ENCODE data around the gene CD4. TPM values are rescaled to one million over a fixed set of nuclear protein-coding genes. Genes with fewer than 3 reads are reported as not detected.

Gene CD4
- total and polyA plus RNA-seq, 2 of the 4 experiments (the other 2 are of a cell fraction), result 5.7 to 15.0 TPM

DNA sequence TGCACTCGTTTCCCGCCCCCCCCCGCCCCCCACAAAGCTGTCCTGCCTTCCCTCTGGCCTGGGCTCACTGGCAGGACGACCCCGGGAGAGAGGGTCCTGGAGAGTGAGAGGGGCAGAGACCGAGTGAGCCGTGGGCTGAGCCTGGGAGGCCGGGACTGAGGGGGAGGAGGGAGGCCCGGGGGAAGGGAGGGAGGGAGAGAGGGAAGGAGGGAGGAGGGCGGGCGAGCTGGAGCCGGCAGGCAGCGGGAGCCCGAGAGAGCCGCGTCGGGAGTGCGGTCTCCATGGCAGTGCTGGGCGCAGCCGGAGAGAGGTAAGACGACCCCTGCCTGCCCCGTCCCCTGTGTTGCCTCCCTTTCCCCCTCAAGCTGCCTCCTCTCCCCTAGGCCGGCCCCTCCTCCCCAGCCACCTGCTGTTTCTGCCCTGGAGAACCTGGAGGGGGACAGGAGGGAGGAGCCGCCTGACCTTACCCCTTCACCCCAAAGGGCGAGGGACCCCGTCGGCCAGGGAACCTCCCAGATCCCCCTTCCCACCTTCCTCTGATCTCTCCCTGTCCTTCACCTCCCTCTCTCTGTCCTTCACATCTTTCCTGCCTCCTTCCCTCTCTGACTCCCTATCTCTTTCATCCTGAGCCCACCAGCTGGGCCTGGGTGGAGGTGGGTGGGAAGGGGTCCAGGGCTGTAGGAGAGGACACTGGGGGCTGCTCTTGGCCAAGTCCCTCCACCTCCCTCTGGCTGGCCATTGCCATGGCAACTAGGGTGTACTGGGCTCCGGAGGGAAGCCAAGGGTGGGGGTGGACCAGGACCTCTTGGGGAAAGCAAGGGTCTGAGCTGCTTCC, 32.5 kb downstream of the CD4 start, which contains the start of gene GPR162:
Gene GPR162, plus strand, starts transcription at position 231 of the 835 bp plus-strand sequence. CDS start 2,078 bp downstream, outside the sequence.
- Histone ChIP-seq H3K9ac (ENCODE audit: low read depth, low read length) (peak within 1 kb of the TSS; percentile 70), H3K23ac (ENCODE audit: low read depth, low read length) (peak within 1 kb of the TSS; percentile 26; the same call in 1 of the 2 replicates), H2AFZ (replicated peaks; ENCODE audit: low read length, poor library complexity) (peak within 1 kb of the TSS; percentile 92), H3K79me1 (ENCODE audit: low read depth in 1 of 2, low read length in 2 of 2) (peaks cover 0 to 18% of the 10 kb centered on the region in 2 experiments; a peak in 2 of 4 replicates), H3K4me1 (ENCODE audit: control insufficient read depth, insufficient read depth, low read length) (peaks cover 15% of the 10 kb centered on the region; the same call in 1 of the 2 replicates), H3K27ac (ENCODE audit: insufficient read depth, low read length) (peak within 1 kb of the TSS; percentile 66), H3K9me1 (ENCODE audit: insufficient read depth, low read length) (peaks cover 4% of the 10 kb centered on the region), H3K27me3 (ENCODE audit: control insufficient read depth, insufficient read depth, low read length) (peaks cover 2% of the 10 kb centered on the region; the same call in 1 of the 2 replicates), H3K4ac (ENCODE audit: low read depth, low read length) (peak within 1 kb of the TSS; percentile 76), H3K56ac (ENCODE audit: extremely low read depth, insufficient read depth, low read length) (no peak within 1 kb of the TSS), H2BK5ac (ENCODE audit: low read depth, low read length, poor library complexity, severe bottlenecking) (peak within 1 kb of the TSS; percentile 34), H2BK15ac (ENCODE audit: low read depth, low read length) (peak within 1 kb of the TSS; percentile 64; the same call in 1 of the 3 replicates), H3K4me2 (ENCODE audit: low read depth, low read length) (peak within 1 kb of the TSS; percentile 86), H4K20me1 (ENCODE audit: insufficient read depth, low read length) (no peaks in the 10 kb centered on the region), H2BK20ac (ENCODE audit: low read depth, low read length) (peak within 1 kb of the TSS; percentile 2; the same call in 1 of the 2 replicates), H3K36me3 (ENCODE audit: control insufficient read depth, insufficient read depth, low read length) (peaks cover 3% of the 10 kb centered on the region), H2BK120ac (ENCODE audit: low read depth, low read length) (peak within 1 kb of the TSS; percentile 43; the same call in 1 of the 2 replicates), H4K8ac (ENCODE audit: low read depth in 2 of 2, low read length in 2 of 2) (peak within 1 kb of the TSS in 1 of 2 experiments; percentile 48; a peak in 3 of 4 replicates), H4K91ac (ENCODE audit: insufficient read depth, low read depth, low read length) (peak within 1 kb of the TSS; percentile 61), H3K18ac (ENCODE audit: low read depth, low read length) (peak within 1 kb of the TSS; percentile 28), H3K4me3 (ENCODE audit: insufficient read depth, low read depth, low read length) (peak within 1 kb of the TSS; percentile 48), H3K14ac (replicated peaks; ENCODE audit: low read depth, low read length) (peak within 1 kb of the TSS; percentile 54), H2AK9ac (replicated peaks; ENCODE audit: low read depth, low read length, poor library complexity) (peak within 1 kb of the TSS; percentile 94), H2AK5ac (ENCODE audit: low read depth, low read length) (peak within 1 kb of the TSS; percentile 90), H3K9me3 (ENCODE audit: control insufficient read depth, insufficient read depth, low read length) (no peaks in the 10 kb centered on the region), H4K5ac (ENCODE audit: low read depth, low read length) (peak within 1 kb of the TSS; percentile 26)
- no TSS peak for BruUV-seq (replicated peaks)
- ChIA-PET CTCF (interaction anchor here (1.0 kb wide), 1 partner anchor 38 kb away, joined by 3 read pairs; no protein-coding TSS in a partner anchor), POLR2A (ENCODE audit: unreplicated experiment) (interaction anchor here (0.5 to 1.1 kb wide), 3 partner anchors 15 to 68 kb away, joined by 3 to 5 read pairs (median 4); partner anchors contain the start of gene MLF2)
- intact Hi-C loops (cut with micrococcal nuclease) (no loop called here), in situ Hi-C loops (cut with MboI; ENCODE audit: low sequenced_read_pairs) (loop anchor here (10.0 kb wide), 1 partner anchor 207 kb away; no protein-coding TSS in a partner anchor), dilution Hi-C loops (cut with HindIII; ENCODE audit: low sequenced_read_pairs, unreplicated experiment) (no loop called here)
- DNase-seq (peak; percentile 48), ATAC-seq (ENCODE audit: low read depth) (peak; percentile 67)
- WGBS, 2 experiments (ENCODE audit: extremely low coverage in 2 of 2, insufficient read length in 1 of 2), result 0% methylated on average over 4 of the region's 28 CpGs; no CpG with 5 or more reads in 1 of the 2 experiments
- TF ChIP-seq MAZ (IDR thresholded peaks at IDR 0.05; ENCODE audit: borderline replicate concordance, low read depth, low read length) (no peak; the same call in 1 of the 2 replicates), RFX5 (IDR thresholded peaks at IDR 0.05; ENCODE audit: low read depth, low read length) (no peak), RAD21 (IDR thresholded peaks at IDR 0.05; ENCODE audit: low read length) (no peak), BHLHE40 (IDR thresholded peaks at IDR 0.05; ENCODE audit: low read depth, low read length) (no peak), SMC3 (IDR thresholded peaks at IDR 0.05; ENCODE audit: low read depth, low read length) (no peak), POLR2A (IDR thresholded peaks at IDR 0.05; ENCODE audit: low read depth, low read length) (no peak), CEBPB (IDR thresholded peaks at IDR 0.05; ENCODE audit: low read depth, low read length) (no peak), RCOR1 (IDR thresholded peaks at IDR 0.05; ENCODE audit: insufficient replicate concordance, low read length) (no peak), FOS (IDR thresholded peaks at IDR 0.05; ENCODE audit: low read depth, low read length) (no peak), NFE2L2 (IDR thresholded peaks at IDR 0.05; ENCODE audit: low read depth, low read length) (no peak)
- TF ChIP-seq, protein P1, sequence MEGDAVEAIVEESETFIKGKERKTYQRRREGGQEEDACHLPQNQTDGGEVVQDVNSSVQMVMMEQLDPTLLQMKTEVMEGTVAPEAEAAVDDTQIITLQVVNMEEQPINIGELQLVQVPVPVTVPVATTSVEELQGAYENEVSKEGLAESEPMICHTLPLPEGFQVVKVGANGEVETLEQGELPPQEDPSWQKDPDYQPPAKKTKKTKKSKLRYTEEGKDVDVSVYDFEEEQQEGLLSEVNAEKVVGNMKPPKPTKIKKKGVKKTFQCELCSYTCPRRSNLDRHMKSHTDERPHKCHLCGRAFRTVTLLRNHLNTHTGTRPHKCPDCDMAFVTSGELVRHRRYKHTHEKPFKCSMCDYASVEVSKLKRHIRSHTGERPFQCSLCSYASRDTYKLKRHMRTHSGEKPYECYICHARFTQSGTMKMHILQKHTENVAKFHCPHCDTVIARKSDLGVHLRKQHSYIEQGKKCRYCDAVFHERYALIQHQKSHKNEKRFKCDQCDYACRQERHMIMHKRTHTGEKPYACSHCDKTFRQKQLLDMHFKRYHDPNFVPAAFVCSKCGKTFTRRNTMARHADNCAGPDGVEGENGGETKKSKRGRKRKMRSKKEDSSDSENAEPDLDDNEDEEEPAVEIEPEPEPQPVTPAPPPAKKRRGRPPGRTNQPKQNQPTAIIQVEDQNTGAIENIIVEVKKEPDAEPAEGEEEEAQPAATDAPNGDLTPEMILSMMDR (conservative IDR thresholded peaks at IDR 0.05; ENCODE audit: low read depth, low read length), result no peak
- TF ChIP-seq, protein P2, sequence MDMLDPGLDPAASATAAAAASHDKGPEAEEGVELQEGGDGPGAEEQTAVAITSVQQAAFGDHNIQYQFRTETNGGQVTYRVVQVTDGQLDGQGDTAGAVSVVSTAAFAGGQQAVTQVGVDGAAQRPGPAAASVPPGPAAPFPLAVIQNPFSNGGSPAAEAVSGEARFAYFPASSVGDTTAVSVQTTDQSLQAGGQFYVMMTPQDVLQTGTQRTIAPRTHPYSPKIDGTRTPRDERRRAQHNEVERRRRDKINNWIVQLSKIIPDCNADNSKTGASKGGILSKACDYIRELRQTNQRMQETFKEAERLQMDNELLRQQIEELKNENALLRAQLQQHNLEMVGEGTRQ (IDR thresholded peaks at IDR 0.05; ENCODE audit: low read depth, low read length), result no peak
- TF ChIP-seq, protein P3, sequence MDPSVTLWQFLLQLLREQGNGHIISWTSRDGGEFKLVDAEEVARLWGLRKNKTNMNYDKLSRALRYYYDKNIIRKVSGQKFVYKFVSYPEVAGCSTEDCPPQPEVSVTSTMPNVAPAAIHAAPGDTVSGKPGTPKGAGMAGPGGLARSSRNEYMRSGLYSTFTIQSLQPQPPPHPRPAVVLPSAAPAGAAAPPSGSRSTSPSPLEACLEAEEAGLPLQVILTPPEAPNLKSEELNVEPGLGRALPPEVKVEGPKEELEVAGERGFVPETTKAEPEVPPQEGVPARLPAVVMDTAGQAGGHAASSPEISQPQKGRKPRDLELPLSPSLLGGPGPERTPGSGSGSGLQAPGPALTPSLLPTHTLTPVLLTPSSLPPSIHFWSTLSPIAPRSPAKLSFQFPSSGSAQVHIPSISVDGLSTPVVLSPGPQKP (IDR thresholded peaks at IDR 0.05; ENCODE audit: borderline replicate concordance, low read depth, low read length), result no peak
